VCaP (cell line): ENCODE results near the gene PLPPR4.
"Not testable (repeated sequence)": the region's sequence is repeated elsewhere in the genome, so short reads cannot be mapped to it uniquely, and the experiment has no call there.

Source experiments
- H3K27ac ChIP-seq: fragments of 450-650 bp; 2 replicates; pipeline ENCODE4 v1.5.1; 2017
- TF ChIP-seq, protein P1 (sequence below): fragments of 450-650 bp; conservative IDR thresholded peaks from 2 replicates; pipeline ENCODE4 v1.5.1; 2017; ENCODE audit warnings: mild to moderate bottlenecking, moderate library complexity

PLPPR4 gene

DNA sequence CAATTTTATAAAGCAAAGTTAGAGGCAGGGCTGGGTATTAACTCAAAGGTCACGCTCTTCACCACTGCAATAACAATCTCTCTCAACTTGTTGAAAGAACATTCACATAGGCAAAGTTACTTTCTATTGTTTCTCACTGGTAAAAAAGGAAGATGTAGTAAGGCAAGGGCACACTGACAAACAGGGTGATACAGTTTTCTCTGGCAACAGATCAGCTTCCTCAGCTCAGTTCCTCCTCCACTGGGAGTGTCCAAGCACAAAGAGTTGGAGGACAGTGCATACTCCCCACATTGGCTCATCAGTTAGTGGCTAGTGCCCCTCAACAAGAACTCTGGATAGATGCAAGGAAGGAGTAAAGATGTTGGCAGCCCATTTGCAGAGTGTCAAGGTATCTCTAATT lies 3.7 kb downstream of the PLPPR4 start:
- TF ChIP-seq, protein P1, sequence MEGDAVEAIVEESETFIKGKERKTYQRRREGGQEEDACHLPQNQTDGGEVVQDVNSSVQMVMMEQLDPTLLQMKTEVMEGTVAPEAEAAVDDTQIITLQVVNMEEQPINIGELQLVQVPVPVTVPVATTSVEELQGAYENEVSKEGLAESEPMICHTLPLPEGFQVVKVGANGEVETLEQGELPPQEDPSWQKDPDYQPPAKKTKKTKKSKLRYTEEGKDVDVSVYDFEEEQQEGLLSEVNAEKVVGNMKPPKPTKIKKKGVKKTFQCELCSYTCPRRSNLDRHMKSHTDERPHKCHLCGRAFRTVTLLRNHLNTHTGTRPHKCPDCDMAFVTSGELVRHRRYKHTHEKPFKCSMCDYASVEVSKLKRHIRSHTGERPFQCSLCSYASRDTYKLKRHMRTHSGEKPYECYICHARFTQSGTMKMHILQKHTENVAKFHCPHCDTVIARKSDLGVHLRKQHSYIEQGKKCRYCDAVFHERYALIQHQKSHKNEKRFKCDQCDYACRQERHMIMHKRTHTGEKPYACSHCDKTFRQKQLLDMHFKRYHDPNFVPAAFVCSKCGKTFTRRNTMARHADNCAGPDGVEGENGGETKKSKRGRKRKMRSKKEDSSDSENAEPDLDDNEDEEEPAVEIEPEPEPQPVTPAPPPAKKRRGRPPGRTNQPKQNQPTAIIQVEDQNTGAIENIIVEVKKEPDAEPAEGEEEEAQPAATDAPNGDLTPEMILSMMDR, result no peak
- H3K27ac ChIP-seq, result no peak overlapping the region

DNA sequence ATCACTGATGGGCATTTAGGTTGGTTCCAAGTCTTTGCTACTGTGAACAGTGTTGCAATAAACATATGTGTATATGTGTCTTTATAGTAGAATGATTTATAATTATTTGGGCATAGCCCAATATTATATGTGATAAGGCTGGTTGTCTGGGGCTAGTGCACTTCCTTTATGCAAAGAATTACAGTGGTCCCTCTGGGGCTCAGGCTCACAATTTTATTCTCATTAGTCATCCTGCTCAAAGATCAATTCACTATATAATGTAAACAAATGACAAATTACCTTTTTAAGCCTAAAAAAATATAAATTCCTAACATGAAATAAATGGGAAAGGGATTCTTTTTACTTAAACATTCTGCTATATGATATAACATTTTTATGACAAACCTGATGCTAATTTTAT lies 5.0 kb downstream of the PLPPR4 start:
- H3K27ac ChIP-seq, result no peak overlapping the region
- TF ChIP-seq, protein P1, result no peak

DNA sequence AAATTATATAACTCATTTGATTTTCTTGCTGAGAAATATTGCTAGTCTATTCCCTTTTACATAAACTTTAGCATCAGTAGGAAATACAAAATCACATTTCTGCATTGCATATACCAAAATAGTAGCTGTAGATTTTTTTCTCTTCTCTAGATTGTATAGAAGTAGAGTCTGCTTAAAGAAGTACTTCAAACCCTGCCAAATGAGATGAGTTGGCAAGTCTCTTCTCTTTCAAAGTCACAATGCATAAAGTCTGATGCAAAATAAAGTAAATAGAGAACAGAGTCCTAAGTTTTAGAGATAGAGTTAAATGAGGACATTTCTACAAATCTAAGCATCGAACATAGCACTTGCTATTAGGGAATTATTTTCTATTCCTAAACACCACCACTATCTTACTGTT lies 6.4 kb downstream of the PLPPR4 start:
- TF ChIP-seq, protein P1, result no peak
- no peak overlapping the region for H3K27ac ChIP-seq

DNA sequence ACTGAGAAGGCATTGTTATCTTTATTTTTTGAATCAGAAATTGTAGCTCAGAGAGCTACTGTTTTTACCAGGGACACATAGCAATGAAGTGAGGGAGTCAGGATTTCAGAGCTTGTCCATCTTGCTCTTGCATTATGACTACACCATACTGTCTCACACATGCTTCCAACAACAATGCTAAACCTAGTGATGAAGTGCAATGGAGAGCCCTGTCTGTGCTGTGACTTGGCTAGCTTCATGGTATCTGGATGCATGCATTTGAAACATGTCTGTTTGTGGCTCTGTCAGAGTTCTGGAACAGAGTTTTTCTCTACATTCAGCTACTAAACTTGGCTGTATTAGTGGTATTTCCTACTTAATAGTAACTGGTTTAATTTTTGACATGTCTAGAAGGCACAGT lies 7.0 kb downstream of the PLPPR4 start:
- TF ChIP-seq, protein P1, result no peak

DNA sequence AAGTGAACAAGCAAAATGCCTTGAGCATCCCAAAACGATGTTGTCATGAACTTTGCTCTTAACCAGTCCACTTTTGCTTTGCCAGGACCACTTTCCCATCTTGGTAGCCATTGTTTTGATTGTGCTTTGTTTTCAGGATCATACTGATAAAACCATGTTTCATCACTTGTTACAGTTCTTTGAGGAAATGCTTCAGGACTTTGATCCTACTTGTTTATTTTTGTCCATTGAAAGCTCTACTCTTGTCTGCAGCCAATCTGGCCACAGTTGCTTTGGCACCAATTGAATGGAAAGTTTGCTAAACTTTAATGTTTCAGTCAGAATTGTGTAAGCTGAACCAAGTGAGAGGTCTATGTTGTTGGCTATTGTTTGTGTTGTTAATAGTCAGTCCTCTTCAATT lies 12.8 kb downstream of the PLPPR4 start:
- no peak overlapping the region for H3K27ac ChIP-seq
- TF ChIP-seq, protein P1, result no peak

More for the DNA sequence above, 7.0 kb downstream of the PLPPR4 start:
- H3K27ac ChIP-seq, result no peak overlapping the region

DNA sequence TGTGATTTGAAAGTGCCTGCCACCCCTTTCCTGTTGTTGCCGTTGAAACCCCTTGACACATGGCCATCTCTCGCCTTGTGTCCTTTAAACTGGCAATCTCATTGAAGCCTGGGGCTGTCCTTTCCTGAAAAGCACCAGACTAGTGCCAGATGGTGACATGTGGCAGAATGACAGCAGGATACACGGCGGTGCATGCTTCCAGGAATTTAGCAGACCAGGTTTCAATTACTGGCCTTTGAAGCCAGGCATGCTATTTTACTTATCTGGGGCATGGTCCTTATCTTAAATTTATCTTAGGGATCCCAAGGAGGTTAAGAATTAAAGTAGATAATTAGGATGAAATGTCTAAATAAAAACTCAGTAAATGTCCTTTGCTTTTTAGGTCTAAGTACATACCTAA lies 15.2 kb downstream of the PLPPR4 start:
- TF ChIP-seq, protein P1, result no peak
- no peak overlapping the region for H3K27ac ChIP-seq

DNA sequence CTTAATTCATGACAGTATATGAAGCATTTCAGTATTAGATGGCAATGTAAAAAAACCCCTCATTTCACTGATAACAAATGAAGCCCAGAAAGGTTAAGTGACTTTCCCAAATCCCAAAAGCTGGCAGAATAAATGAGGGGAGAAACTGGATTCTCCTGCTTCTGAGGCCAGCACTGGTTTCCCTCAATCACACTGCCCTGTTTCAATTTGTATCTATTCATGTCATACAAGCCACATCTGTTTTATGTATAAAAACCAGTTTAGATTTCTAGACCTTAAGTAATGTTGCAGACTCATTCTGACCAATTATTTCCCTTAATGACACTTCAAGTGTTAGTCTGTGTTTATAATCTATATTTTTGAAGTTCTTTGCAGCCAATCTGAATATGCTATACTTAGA lies 16.8 kb downstream of the PLPPR4 start:
- no peak overlapping the region for H3K27ac ChIP-seq
- TF ChIP-seq, protein P1, result no peak

DNA sequence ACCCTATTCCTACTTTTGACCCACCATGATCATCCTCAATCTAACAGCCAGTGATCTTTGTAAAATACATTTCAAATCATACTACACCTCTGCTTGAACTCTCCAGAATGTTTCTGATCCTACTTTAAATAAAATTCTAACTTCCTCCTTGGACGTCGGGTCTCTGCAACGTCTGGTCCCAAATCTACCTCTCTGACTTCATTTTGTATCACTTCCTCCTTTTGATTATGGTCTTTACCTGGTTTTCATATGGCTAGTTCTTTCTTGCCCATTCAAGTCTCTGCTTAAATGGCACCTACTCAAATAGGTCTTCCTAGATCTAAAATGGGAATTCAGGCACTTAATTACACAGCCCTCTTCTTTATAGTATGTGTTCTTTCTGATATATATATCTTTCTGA lies 18.2 kb downstream of the PLPPR4 start:
- H3K27ac ChIP-seq, result no peak overlapping the region
- TF ChIP-seq, protein P1, result no peak

DNA sequence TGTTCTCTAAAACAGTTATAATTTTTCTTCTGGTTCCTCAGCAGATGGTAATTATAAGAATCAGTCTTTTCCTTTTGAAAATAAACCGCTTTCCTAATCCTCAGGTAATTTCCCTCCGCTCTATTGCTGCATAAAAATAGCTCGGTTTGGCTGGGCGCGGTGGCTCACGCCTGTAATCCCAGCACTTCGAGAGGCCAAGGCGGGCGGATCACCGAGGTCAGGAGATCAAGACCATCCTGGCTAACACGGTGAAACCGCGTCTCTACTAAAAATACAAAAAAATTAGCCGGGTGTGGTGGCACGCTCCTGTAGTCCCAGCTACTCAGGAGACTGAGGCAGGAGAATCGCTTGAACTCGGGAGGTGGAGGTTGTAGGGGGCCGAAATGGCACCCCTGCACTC lies 19.2 kb downstream of the PLPPR4 start:
- not testable (repeated sequence) for H3K27ac ChIP-seq
